HG03469 (cell line): ENCODE measurements around the gene APOO.
"Not testable (repeated sequence)": the region's sequence is repeated elsewhere in the genome, so short reads cannot be mapped to it uniquely, and the experiment has no call there.

Source experiments
- ATAC-seq: cut with Tn5 transposase; IDR thresholded peaks from one replicate; pipeline ENCODE4 v1.9.1; 2021; ENCODE audit warnings: mild to moderate bottlenecking, moderate library complexity, moderate number of reproducible peaks; ENCODE audit not compliant: unreplicated experiment

The APOO gene

GRCh38 chrX:23861952-23862351 is 45.8 kb downstream of the APOO start:
- ATAC-seq, result not testable (repeated sequence)

GRCh38 chrX:23861215-23861896 is 46.4 kb downstream of the APOO start:
- no peak for ATAC-seq

- not testable (repeated sequence) for ATAC-seq
These were observed 48.5 kb downstream of the APOO start for GRCh38 chrX:23859238-23859637.

GRCh38 chrX:23857935-23858334 is 49.8 kb downstream of the APOO start:
- ATAC-seq, result no peak

GRCh38 chrX:23857363-23857762 is 50.4 kb downstream of the APOO start:
- no peak for ATAC-seq

- ATAC-seq, result no peak
These were observed 52.2 kb downstream of the APOO start for GRCh38 chrX:23855569-23855968.

- no peak for ATAC-seq
These were observed 52.8 kb downstream of the APOO start for GRCh38 chrX:23854945-23855344.

- no peak for ATAC-seq
These were observed 53.6 kb downstream of the APOO start for GRCh38 chrX:23854122-23854521.

GRCh38 chrX:23851544-23851943 is 56.2 kb downstream of the APOO start:
- no peak for ATAC-seq

GRCh38 chrX:23849241-23849640 is 58.5 kb downstream of the APOO start:
- no peak for ATAC-seq

GRCh38 chrX:23845351-23845817 is 62.4 kb downstream of the APOO start:
- no peak for ATAC-seq

- no peak for ATAC-seq
These were observed 63.1 kb downstream of the APOO start for GRCh38 chrX:23844502-23845138.

GRCh38 chrX:23841847-23842522 is 65.8 kb downstream of the APOO start:
- ATAC-seq, result no peak

- ATAC-seq, result no peak
These were observed 67.1 kb downstream of the APOO start for GRCh38 chrX:23840674-23841073.

- ATAC-seq, result no peak
These were observed 68.8 kb downstream of the APOO start for GRCh38 chrX:23838953-23839352.

GRCh38 chrX:23832721-23833120 is 75.0 kb downstream of the APOO start:
- no peak for ATAC-seq

- ATAC-seq, result no peak
These were observed 78.9 kb downstream of the APOO start for GRCh38 chrX:23828881-23829280.

GRCh38 chrX:23826653-23827052 is 81.1 kb downstream of the APOO start:
- no peak for ATAC-seq

- no peak for ATAC-seq
These were observed 81.5 kb downstream of the APOO start for GRCh38 chrX:23826216-23826615.

GRCh38 chrX:23825675-23826074 is 82.1 kb downstream of the APOO start:
- no peak for ATAC-seq

- no peak for ATAC-seq
These were observed 84.9 kb downstream of the APOO start for GRCh38 chrX:23822841-23823240.

GRCh38 chrX:23822397-23822796 is 85.3 kb downstream of the APOO start:
- ATAC-seq, result no peak
